ENCODE data around the gene KCNIP3.

- TF ChIP-seq EZH2phosphoT487 (IDR thresholded peaks at IDR 0.05; ENCODE audit: borderline replicate concordance, low read length) (no peak), CTCF (conservative IDR thresholded peaks at IDR 0.05; ENCODE audit: low read depth, low read length) (no peak), EZH2 (IDR thresholded peaks at IDR 0.05; ENCODE audit: low read length, unreplicated experiment) (no peak)
These were observed 88.9 kb downstream of the KCNIP3 start for GRCh38 chr2:95386031-95386430.
